Measurements from ENCODE around the gene NLRC5. TPM values are rescaled to one million over a fixed set of nuclear protein-coding genes. Genes with fewer than 3 reads are reported as not detected.

The NLRC5 gene
- total RNA-seq, 4 donors from 2014 or later = 14.4 to 22.5 (median 16.6) TPM

DNA sequence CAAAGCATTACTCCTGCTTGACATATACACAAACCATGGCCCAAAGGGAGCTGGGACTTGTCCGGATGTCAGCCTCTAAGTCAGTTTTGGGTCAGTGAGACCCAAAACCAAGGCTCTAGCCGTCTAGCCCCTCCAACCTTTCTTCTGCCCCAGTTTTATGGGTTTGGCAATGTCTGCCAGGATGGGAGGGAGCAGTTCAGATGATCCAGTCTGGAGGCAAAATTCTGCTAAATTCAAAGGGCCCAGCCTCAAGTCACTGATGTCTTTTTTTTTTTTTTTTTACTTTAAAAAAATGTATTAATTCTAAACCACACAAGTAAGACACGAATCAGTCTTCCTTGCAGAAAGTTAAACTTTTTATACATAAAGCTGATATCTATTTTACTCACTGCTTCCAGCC, 8.6 kb downstream of the NLRC5 start:
- H3K9me3 ChIP-seq = no peaks in the 10 kb centered on the region
- no peaks in the 10 kb centered on the region for H3K27me3 ChIP-seq
- no peak overlapping the region for H3K4me3 ChIP-seq
- no peak for DNase-seq (ENCODE audit: extremely low spot score)
- intact Hi-C loops (cut with DNase I) = no loop called here
- no peak for TF ChIP-seq POLR2AphosphoS5 (IDR thresholded peaks at IDR 0.05)
- no peak for TF ChIP-seq EP300 (IDR thresholded peaks at IDR 0.05)
- TF ChIP-seq, protein P1, sequence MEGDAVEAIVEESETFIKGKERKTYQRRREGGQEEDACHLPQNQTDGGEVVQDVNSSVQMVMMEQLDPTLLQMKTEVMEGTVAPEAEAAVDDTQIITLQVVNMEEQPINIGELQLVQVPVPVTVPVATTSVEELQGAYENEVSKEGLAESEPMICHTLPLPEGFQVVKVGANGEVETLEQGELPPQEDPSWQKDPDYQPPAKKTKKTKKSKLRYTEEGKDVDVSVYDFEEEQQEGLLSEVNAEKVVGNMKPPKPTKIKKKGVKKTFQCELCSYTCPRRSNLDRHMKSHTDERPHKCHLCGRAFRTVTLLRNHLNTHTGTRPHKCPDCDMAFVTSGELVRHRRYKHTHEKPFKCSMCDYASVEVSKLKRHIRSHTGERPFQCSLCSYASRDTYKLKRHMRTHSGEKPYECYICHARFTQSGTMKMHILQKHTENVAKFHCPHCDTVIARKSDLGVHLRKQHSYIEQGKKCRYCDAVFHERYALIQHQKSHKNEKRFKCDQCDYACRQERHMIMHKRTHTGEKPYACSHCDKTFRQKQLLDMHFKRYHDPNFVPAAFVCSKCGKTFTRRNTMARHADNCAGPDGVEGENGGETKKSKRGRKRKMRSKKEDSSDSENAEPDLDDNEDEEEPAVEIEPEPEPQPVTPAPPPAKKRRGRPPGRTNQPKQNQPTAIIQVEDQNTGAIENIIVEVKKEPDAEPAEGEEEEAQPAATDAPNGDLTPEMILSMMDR (IDR thresholded peaks at IDR 0.05) = no peak
- no peak for TF ChIP-seq POLR2A (IDR thresholded peaks at IDR 0.05; ENCODE audit: low read depth)
- H3K4me1 ChIP-seq = peaks cover 18 to 38% (median 26%) of the 10 kb centered on the region in 4 donors
- WGBS = 88% methylated on average over 3 of the region's 3 CpGs
- peaks cover 0 to 4% (median 0%) of the 10 kb centered on the region in 4 donors for H3K36me3 ChIP-seq
- H3K27ac ChIP-seq (replicated peaks in 1 of 4) = no peak overlapping the region

DNA sequence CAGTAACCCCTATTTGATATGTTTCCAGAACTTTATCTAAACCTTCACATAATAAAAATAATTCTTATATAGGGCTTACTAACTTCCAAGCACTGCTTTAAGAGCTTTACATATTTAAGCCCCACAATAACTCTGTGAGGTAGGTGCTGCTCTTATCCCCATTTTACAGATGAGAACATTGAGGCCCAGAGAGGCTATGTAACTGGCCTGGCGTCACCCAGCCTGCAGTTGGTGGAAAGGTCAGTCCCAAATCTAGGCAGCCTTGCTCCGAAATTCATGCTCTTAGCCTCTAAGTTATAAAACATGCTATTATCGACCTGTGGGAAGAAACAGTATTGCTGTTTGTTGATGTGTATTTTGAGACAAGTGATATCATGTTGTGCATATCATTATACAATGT, 9.0 kb downstream of the NLRC5 start:
- H3K36me3 ChIP-seq = peaks cover 0 to 4% (median 0%) of the 10 kb centered on the region in 4 donors
- H3K9me3 ChIP-seq = no peaks in the 10 kb centered on the region
- DNase-seq (ENCODE audit: extremely low spot score) = no peak
- intact Hi-C loops (cut with DNase I) = no loop called here
- H3K27me3 ChIP-seq = no peaks in the 10 kb centered on the region
- no peak for TF ChIP-seq EP300 (IDR thresholded peaks at IDR 0.05)
- no peak for TF ChIP-seq POLR2AphosphoS5 (IDR thresholded peaks at IDR 0.05)
- TF ChIP-seq POLR2A (IDR thresholded peaks at IDR 0.05; ENCODE audit: low read depth) = no peak
- H3K4me3 ChIP-seq = no peak overlapping the region
- H3K27ac ChIP-seq (replicated peaks in 1 of 4) = peak overlapping the region in 1 of 4 donors; percentile 75
- peaks cover 18 to 37% (median 25%) of the 10 kb centered on the region in 4 donors for H3K4me1 ChIP-seq
- 97% methylated on average over 3 of the region's 3 CpGs for WGBS

DNA sequence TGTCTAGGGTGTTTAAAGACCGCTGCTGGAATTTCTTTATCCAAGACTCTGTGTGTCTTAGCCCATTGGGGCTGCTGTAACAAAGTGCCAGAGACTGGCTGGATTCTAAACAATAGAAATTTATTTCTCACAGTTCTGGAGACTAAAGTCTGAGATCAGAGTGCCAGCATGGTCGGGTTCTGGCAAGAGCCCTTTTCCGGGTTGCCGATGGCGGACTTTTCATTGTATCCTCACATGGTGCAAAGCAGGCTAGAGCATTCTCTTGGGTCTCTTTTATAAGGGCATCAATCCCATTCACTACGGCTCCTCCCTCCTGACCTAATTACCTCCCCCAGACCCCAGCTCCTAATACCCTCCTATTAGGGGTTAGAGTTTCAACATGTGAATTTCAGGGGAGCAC, 9.5 kb downstream of the NLRC5 start:
- TF ChIP-seq POLR2A (IDR thresholded peaks at IDR 0.05; ENCODE audit: low read depth) (no peak), POLR2AphosphoS5 (IDR thresholded peaks at IDR 0.05) (no peak), EP300 (IDR thresholded peaks at IDR 0.05) (no peak)
- TF ChIP-seq, protein P1 (IDR thresholded peaks at IDR 0.05) = no peak
- Histone ChIP-seq H3K36me3 (peaks cover 0 to 4% (median 0%) of the 10 kb centered on the region in 4 donors), H3K4me1 (peaks cover 18 to 35% (median 24%) of the 10 kb centered on the region in 4 donors), H3K9me3 (no peaks in the 10 kb centered on the region), H3K27me3 (no peaks in the 10 kb centered on the region), H3K4me3 (no peak overlapping the region), H3K27ac (replicated peaks in 1 of 4) (peak overlapping the region in 3 of 4 donors; percentile 35 to 75 (median 59))
- DNase-seq (ENCODE audit: extremely low spot score) = no peak
- intact Hi-C loops (cut with DNase I) = no loop called here
- WGBS = 91% methylated on average over 6 of the region's 6 CpGs

DNA sequence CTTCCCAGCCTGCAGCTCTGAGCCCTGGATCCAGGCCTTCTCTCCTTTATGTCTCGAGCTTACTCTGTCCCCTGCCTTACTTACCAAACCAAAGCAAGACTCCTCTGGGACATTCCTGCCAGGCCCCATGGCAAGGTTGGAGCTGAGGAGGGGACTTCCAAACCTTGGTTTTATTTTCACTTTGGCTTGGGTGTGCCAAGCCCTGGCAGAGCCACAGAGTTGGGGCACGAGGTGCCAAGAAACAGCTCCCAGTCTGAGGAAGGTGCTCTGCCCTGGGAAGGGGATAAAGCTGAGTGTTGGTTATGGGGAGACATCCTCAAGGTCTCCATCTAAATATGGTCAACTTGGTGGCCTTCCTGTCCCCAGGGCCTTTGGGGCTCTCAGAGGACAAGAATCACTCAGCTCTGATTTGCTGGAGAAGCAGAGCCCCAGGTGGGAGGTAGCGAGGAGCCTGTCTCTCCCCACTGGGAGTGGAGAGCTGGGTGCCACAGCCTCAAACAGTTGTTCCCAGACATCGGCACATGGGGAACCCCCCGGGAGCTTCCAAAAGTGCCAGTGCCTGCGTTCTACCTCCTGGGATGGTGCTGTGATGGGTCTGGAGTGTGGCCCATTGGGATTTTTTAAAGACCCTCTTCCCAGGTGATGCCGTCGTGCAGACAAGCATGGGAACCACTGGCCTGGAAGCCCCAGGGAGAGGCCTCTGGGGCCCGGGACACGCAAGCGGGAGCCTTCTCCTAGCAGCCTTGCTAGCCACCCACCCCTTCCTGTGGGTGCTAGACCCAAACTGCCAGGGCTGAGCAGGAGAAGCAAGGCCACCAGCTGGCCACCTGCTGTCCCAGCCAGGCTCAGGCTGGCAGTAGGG, 10.3 kb downstream of the NLRC5 start:
- peaks cover 18 to 34% (median 23%) of the 10 kb centered on the region in 4 donors for H3K4me1 ChIP-seq
- intact Hi-C loops (cut with DNase I) = no loop called here
- WGBS = 92% methylated on average over 8 of the region's 11 CpGs
- peaks cover 0 to 8% (median 4%) of the 10 kb centered on the region in 4 donors for H3K36me3 ChIP-seq
- H3K27ac ChIP-seq (replicated peaks in 1 of 4) = peak overlapping the region; percentile 35 to 75 (median 64)
- no peaks in the 10 kb centered on the region for H3K27me3 ChIP-seq
- no peak for DNase-seq (ENCODE audit: extremely low spot score)
- no peak overlapping the region for H3K4me3 ChIP-seq
- TF ChIP-seq POLR2A (IDR thresholded peaks at IDR 0.05; ENCODE audit: low read depth) = no peak
- TF ChIP-seq, protein P1 (IDR thresholded peaks at IDR 0.05) = no peak
- TF ChIP-seq EP300 (IDR thresholded peaks at IDR 0.05) = no peak
- TF ChIP-seq POLR2AphosphoS5 (IDR thresholded peaks at IDR 0.05) = no peak
- H3K9me3 ChIP-seq = no peaks in the 10 kb centered on the region

DNA sequence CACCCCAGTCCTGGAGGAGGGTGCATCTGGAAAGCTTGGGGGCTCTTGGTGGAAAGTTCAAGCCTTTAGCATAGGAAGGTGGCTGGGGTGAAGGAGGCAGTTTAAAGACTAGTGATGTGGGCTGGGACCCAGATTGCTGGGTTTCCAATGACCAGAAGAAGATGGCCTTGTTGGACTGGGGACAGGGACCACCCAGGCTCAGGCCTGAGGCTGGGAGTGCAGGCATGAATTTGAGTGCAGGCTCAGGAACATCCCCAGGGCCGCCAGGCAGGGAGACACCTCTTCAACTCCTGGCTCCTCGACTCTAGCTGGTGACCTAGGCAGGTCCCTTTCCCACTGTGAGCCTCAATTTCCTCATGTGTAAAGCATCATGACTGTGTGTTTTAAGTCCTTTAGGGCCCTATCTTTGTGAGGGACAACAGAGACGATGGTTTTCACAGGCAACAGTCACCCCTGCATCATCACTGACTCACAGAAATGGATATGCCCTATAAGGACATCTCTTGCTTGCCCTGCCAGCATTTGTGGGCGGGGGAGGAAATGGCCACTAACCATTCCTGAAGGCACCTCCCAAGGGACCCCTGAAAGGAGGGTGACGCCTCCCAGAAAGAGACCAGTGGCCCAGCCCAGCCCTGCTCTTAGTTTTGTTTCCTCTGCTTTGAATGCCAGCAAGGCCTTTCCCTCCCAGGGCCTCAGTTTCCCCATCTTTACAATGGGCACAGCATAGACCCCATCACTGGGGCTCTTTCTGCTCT, 11.1 kb downstream of the NLRC5 start:
- Histone ChIP-seq H3K4me3 (no peak overlapping the region), H3K36me3 (peaks cover 0 to 9% (median 6%) of the 10 kb centered on the region in 4 donors), H3K27ac (replicated peaks in 1 of 4) (peak overlapping the region; percentile 41 to 75 (median 68)), H3K27me3 (no peaks in the 10 kb centered on the region), H3K9me3 (no peaks in the 10 kb centered on the region), H3K4me1 (peaks cover 18 to 30% (median 23%) of the 10 kb centered on the region in 4 donors)
- 72% methylated on average over 4 of the region's 5 CpGs for WGBS
- TF ChIP-seq, protein P1 (IDR thresholded peaks at IDR 0.05) = no peak
- TF ChIP-seq POLR2AphosphoS5 (IDR thresholded peaks at IDR 0.05) = peak; percentile 60 to 61
- DNase-seq (ENCODE audit: extremely low spot score) = no peak
- intact Hi-C loops (cut with DNase I) = no loop called here

Measured in esophagus muscularis mucosa (tissue), 4 donors.